A549 (cell line): ENCODE results near the gene PHYH. TPM values are rescaled to one million over a fixed set of nuclear protein-coding genes. Genes with fewer than 3 reads are reported as not detected.

ENCODE experiments used
- ATAC-seq, 2 experiments: fragments of 200-7000 bp in 1 of 2; fragments of >200 bp in 1 of 2; cut with Nextera tagmentation in 1 of 2; cut with Tn5 transposase in 1 of 2; 3 replicates each; pipeline versions ENCODE4 v1.8.0 to v1.9.1; 2018 to 2020; ENCODE audit warnings: mild to moderate bottlenecking in 1 of 2, moderate library complexity in 1 of 2
- CTCF ChIA-PET: fragments of 300-600 bp; sonication (Branson Sonifier 250); formaldehyde crosslinking; extraction: SDS; loops from one replicate; lab custom pipeline; 2021; ENCODE audit warnings: antibody characterized with exemption, inconsistent platforms; lab: Yijun Ruan, JAX
- POLR2A ChIA-PET: fragments of 350-600 bp; formaldehyde crosslinking; extraction: SDS; loops from one replicate; lab custom pipeline; 2021; ENCODE audit warnings: antibody characterized with exemption, inconsistent platforms; lab: Yijun Ruan, JAX
- DNase-seq, 2 experiments: peaks; one replicate each; pipeline versions ENCODE4 v3.0.0 to v3.0.0-alpha.2; 2011 to 2016; ENCODE audit warnings: low read depth in 1 of 2, low spot score in 1 of 2
- FAIRE-seq: peaks from 2 replicates; lab custom pipeline; 2011; peaks lifted over from hg19 to GRCh38; lab: Jason Lieb, UNC
- H3K27ac ChIP-seq, 2 experiments: fragments of >200 bp; sonication (Bioruptor Twin); formaldehyde crosslinking; 3 replicates each; pipeline ENCODE4 v1.5.1; 2016 to 2017
- H3K4me1 ChIP-seq: fragments of >200 bp; sonication (Bioruptor Twin); formaldehyde crosslinking; 3 replicates; pipeline ENCODE4 v1.6.1; 2016
- H3K4me2 ChIP-seq: fragments of >200 bp; sonication (Bioruptor Twin); formaldehyde crosslinking; 3 replicates; pipeline ENCODE4 v1.6.1; 2016
- H3K4me3 ChIP-seq: fragments of >200 bp; sonication (Bioruptor Twin); formaldehyde crosslinking; 3 replicates; pipeline ENCODE4 v1.5.1; 2016
- H3K9me3 ChIP-seq: fragments of >200 bp; sonication (Bioruptor Twin); formaldehyde crosslinking; 3 replicates; pipeline ENCODE4 v1.6.1; 2016
- CHD2 ChIP-seq: fragments of 150-350 bp; IDR thresholded peaks from 2 replicates; pipeline ENCODE4 v1.6.1; 2014; ENCODE audit warnings: low read length; ENCODE audit not compliant: partially characterized antibody
- EHMT2 ChIP-seq: fragments of 200-600 bp; sonication (generic); IDR thresholded peaks from 2 replicates; pipeline ENCODE4 v1.6.1; 2016; ENCODE audit warnings: antibody characterized with exemption, low read depth, mild to moderate bottlenecking, moderate library complexity
- EP300 ChIP-seq, 2 experiments: fragments of >200 bp; sonication (Bioruptor Twin); formaldehyde crosslinking; IDR thresholded peaks; 2 replicates in 1 of 2; 3 replicates in 1 of 2; pipeline ENCODE4 v1.6.1; 2016 to 2017
- HEYL ChIP-seq: fragments of 250-450 bp; sonication (Bioruptor Pico); IDR thresholded peaks from 2 replicates; pipeline ENCODE4 v1.8.0; 2021; ENCODE audit warnings: mild to moderate bottlenecking, moderate library complexity
- JUNB ChIP-seq: fragments of >200 bp; sonication (Bioruptor Twin); formaldehyde crosslinking; IDR thresholded peaks from 2 replicates; pipeline ENCODE4 v1.6.1; 2016
- KDM1A ChIP-seq: fragments of 200-600 bp; sonication (generic); IDR thresholded peaks from 2 replicates; pipeline ENCODE4 v1.6.1; 2016; ENCODE audit warnings: low read depth, mild to moderate bottlenecking
- KDM5A ChIP-seq: fragments of 200-600 bp; sonication (generic); IDR thresholded peaks from 2 replicates; pipeline ENCODE4 v1.6.1; 2016; ENCODE audit warnings: antibody characterized with exemption, mild to moderate bottlenecking
- MAFK ChIP-seq: fragments of 450-650 bp; IDR thresholded peaks from 2 replicates; pipeline ENCODE4 v1.6.1; 2014; ENCODE audit not compliant: partially characterized antibody
- MYC ChIP-seq: IDR thresholded peaks from 2 replicates; pipeline ENCODE4 v1.6.1; 2012; ENCODE audit warnings: mild to moderate bottlenecking, inconsistent platforms, low read length, improper control_type of control experiment, borderline replicate concordance
- NFE2L2 ChIP-seq: fragments of 150-350 bp; conservative IDR thresholded peaks from 2 replicates; pipeline ENCODE4 v1.6.1; 2014; ENCODE audit warnings: low read length
- PHF8 ChIP-seq: fragments of 200-600 bp; sonication (generic); IDR thresholded peaks from 2 replicates; pipeline ENCODE4 v1.6.1; 2016; ENCODE audit warnings: low read depth, mild to moderate bottlenecking, antibody characterized with exemption, moderate library complexity, borderline replicate concordance
- POLR2AphosphoS2 ChIP-seq: conservative IDR thresholded peaks from 2 replicates; pipeline ENCODE4 v1.6.1; 2012; ENCODE audit warnings: low read length, improper control_type of control experiment, inconsistent platforms
- RAD21 ChIP-seq, 2 experiments: fragments of >200 bp in 1 of 2; sonication (Bioruptor Twin) in 1 of 2; formaldehyde crosslinking in 1 of 2; IDR thresholded peaks in 1 of 2; conservative IDR thresholded peaks in 1 of 2; 2 replicates in 1 of 2; 3 replicates in 1 of 2; pipeline ENCODE4 v1.6.1; 2012 to 2018; ENCODE audit warnings: inconsistent platforms in 1 of 2
- RCOR1 ChIP-seq: fragments of 150-350 bp; IDR thresholded peaks from 2 replicates; pipeline ENCODE4 v1.6.1; 2014; ENCODE audit warnings: antibody characterized with exemption, low read length, low read depth
- RNF2 ChIP-seq: fragments of 200-600 bp; sonication (generic); IDR thresholded peaks from 2 replicates; pipeline ENCODE4 v1.6.1; 2016; ENCODE audit warnings: low read depth, mild to moderate bottlenecking, antibody characterized with exemption, moderate library complexity, borderline replicate concordance
- SMC3 ChIP-seq: fragments of >200 bp; sonication (Bioruptor Twin); formaldehyde crosslinking; IDR thresholded peaks from 3 replicates; pipeline ENCODE4 v1.6.1; 2018; ENCODE audit warnings: inconsistent platforms
- TFCP2L1 ChIP-seq: fragments of 250-450 bp; sonication (Bioruptor Pico); IDR thresholded peaks from 2 replicates; pipeline ENCODE4 v1.5.0; 2021; ENCODE audit warnings: mild to moderate bottlenecking
- ZFP36 ChIP-seq: fragments of 450-650 bp; IDR thresholded peaks from 2 replicates; pipeline ENCODE4 v1.6.1; 2014; ENCODE audit warnings: borderline replicate concordance; ENCODE audit not compliant: partially characterized antibody
- ZNF302 ChIP-seq: fragments of 250-450 bp; sonication (Bioruptor Pico); IDR thresholded peaks from 2 replicates; pipeline ENCODE4 v1.9.0; 2021; ENCODE audit warnings: inconsistent platforms, mild to moderate bottlenecking, moderate library complexity
- ZSCAN20 ChIP-seq: fragments of 250-450 bp; sonication (Bioruptor Pico); IDR thresholded peaks from 2 replicates; pipeline ENCODE4 v1.8.0; 2022; ENCODE audit warnings: mild to moderate bottlenecking, moderate library complexity
- WGBS: methylation state at CpG from one replicate; pipeline ENCODE4 v1.1.6; 2017; ENCODE audit errors: missing lambda C conversion rate; 5-methylcytosine and 5-hydroxymethylcytosine counted together
- polyA plus RNA-seq, 4 experiments: library from polyadenylated mRNA; depleted of rRNA in 3 of 4; stranded (reverse); fragments of >200 nt; fragmentation: RNase III in 1 of 4; extraction: RNeasy Plus Mini Kit Qiagen cat#74134 plus additional on column Dnase treatment in 1 of 4; gene quantifications; 2 replicates in 3 of 4; 3 replicates in 1 of 4; pipeline ENCODE4 v1.2.3, GENCODE V29; 2011 to 2017
- TF ChIP-seq, protein P1 (sequence below): IDR thresholded peaks from 2 replicates; pipeline ENCODE4 v1.6.1; 2012; ENCODE audit warnings: low read depth, borderline replicate concordance
- TF ChIP-seq, protein P2 (sequence below): fragments of 250-450 bp; sonication (Bioruptor Pico); IDR thresholded peaks from 2 replicates; pipeline ENCODE4 v1.5.0; 2021; ENCODE audit warnings: mild to moderate bottlenecking, moderate library complexity, borderline replicate concordance
- TF ChIP-seq, protein P3 (sequence below): fragments of 150-350 bp; IDR thresholded peaks from 2 replicates; pipeline ENCODE4 v1.6.1; 2014; ENCODE audit warnings: low read depth, mild to moderate bottlenecking, low read length
- TF ChIP-seq, protein P4 (sequence below): fragments of 450-650 bp; IDR thresholded peaks from 2 replicates; pipeline ENCODE4 v1.6.1; 2014; ENCODE audit warnings: antibody characterized with exemption
- TF ChIP-seq, protein P5 (sequence below): IDR thresholded peaks from 2 replicates; pipeline ENCODE4 v1.6.1; 2012

Gene PHYH
- polyA plus RNA-seq, 2 of the 4 experiments (the other 2 are of a cell fraction), result 25.6 to 26.3 TPM

DNA sequence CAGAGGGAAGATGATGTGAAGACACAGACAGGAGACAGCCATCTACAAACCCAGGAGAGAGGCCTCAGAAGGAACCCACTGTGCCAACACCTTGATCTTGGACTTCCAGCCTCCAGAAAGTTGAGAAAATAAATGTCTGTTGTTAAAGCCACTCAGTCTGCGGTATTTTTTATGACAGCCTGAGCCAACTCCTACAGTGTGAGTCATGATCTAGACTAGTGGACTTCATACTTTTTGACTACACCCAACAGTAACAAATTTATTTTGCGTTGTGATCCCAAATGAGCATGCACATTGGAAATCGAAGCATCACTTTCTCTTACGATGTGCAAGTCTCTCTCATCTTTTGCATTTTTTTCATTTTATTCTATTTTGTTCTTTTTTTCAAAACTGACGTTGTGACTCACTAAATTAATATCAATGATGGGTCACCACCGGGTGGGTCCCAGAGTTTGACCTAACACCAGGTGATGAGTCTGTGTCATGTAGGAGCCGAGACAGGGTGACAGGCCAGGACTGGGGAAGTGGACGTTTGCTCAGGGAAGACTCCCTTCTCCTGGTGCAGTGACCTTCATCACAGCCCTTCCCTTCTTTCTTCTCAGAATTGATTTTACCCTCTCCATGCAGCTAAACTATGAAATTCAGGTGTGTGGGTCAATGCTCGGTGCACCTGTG, 28.9 kb downstream of the PHYH start (continued):
- TF ChIP-seq MYC (no peak), TFCP2L1 (CRISPR knock-in tag) (no peak), MAFK (no peak), RAD21 (conservative IDR thresholded peaks at IDR 0.05 in 1 of 2, IDR thresholded peaks at IDR 0.05 in 1 of 2) (no peak), POLR2AphosphoS2 (no peak), RNF2 (no peak), PHF8 (no peak)
- TF ChIP-seq, protein P1, sequence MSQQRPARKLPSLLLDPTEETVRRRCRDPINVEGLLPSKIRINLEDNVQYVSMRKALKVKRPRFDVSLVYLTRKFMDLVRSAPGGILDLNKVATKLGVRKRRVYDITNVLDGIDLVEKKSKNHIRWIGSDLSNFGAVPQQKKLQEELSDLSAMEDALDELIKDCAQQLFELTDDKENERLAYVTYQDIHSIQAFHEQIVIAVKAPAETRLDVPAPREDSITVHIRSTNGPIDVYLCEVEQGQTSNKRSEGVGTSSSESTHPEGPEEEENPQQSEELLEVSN, result no peak

DNA sequence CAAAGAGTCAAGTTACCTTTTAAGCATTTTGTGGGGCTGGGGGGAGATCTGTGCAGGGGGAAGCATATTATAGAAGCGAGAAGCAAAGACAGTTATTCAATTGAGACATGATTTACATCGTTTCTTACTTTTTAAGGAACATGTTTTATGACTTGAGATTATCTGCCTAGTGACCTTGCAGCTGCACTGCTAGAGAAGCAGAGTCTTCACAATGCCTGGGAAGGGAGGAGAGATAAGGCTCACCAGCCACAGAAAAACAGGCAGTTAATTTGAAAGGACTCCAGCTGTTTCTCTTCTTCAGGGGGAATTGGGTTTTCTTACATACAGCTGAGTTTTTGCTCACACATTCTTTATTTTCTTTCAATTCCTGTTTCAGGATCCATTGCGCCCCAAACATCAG, 31.0 kb downstream of the PHYH start:
- no peak for TF ChIP-seq JUNB
- TF ChIP-seq NFE2L2, result no peak
- TF ChIP-seq HEYL (CRISPR knock-in tag), result no peak
- TF ChIP-seq, all 56 proteins: peak for 0
- H3K4me3 ChIP-seq, result no peak overlapping the region
- no peaks in the 10 kb centered on the region for H3K9me3 ChIP-seq
- DNase-seq (no peak), FAIRE-seq (no peak), ATAC-seq (no peak)
- 47% methylated on average over 3 of the region's 3 CpGs for WGBS
- ChIA-PET CTCF (interaction anchor here (0.6 kb wide), 1 partner anchor 54 kb away, joined by 3 read pairs; no protein-coding TSS in a partner anchor), POLR2A (no interaction called here)
- no peak overlapping the region for H3K4me2 ChIP-seq
- H3K27ac ChIP-seq, result no peak overlapping the region
- peaks cover 7% of the 10 kb centered on the region; the same call in 2 of the 3 replicates for H3K4me1 ChIP-seq

DNA sequence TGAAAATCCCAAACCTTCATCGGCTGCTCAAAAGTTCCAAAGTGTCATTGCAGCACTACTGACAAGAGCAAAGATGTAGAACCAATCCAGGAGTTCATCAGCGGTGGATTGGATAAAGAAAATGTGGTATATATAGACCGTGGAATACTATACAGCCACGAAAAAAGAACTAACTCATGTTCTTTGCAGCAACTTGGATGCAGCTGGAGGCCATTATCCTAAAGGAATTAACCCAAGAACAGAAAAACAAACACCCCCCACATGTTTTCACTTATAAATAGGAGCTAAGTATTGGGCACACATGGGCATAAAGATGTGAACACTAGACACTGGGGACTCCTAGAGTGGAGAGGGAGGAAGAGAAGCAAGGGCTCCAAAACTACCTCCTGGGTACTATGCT, 31.6 kb downstream of the PHYH start:
- WGBS, result 60% methylated on average over 4 of the region's 4 CpGs
- no peaks in the 10 kb centered on the region for H3K9me3 ChIP-seq
- ATAC-seq (no peak), FAIRE-seq (no peak), DNase-seq (no peak)
- ChIA-PET POLR2A (no interaction called here), CTCF (interaction anchor here (0.6 to 1.7 kb wide), 2 partner anchors 34 to 53 kb away, joined by 3 to 6 read pairs; no protein-coding TSS in a partner anchor)
- TF ChIP-seq, protein P2, sequence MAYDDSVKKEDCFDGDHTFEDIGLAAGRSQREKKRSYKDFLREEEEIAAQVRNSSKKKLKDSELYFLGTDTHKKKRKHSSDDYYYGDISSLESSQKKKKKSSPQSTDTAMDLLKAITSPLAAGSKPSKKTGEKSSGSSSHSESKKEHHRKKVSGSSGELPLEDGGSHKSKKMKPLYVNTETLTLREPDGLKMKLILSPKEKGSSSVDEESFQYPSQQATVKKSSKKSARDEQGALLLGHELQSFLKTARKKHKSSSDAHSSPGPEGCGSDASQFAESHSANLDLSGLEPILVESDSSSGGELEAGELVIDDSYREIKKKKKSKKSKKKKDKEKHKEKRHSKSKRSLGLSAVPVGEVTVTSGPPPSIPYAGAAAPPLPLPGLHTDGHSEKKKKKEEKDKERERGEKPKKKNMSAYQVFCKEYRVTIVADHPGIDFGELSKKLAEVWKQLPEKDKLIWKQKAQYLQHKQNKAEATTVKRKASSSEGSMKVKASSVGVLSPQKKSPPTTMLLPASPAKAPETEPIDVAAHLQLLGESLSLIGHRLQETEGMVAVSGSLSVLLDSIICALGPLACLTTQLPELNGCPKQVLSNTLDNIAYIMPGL (CRISPR knock-in tag), result no peak
- TF ChIP-seq, protein P3, sequence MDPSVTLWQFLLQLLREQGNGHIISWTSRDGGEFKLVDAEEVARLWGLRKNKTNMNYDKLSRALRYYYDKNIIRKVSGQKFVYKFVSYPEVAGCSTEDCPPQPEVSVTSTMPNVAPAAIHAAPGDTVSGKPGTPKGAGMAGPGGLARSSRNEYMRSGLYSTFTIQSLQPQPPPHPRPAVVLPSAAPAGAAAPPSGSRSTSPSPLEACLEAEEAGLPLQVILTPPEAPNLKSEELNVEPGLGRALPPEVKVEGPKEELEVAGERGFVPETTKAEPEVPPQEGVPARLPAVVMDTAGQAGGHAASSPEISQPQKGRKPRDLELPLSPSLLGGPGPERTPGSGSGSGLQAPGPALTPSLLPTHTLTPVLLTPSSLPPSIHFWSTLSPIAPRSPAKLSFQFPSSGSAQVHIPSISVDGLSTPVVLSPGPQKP, result no peak
- no peak for TF ChIP-seq NFE2L2
- TF ChIP-seq ZSCAN20, result no peak
- no peak overlapping the region for H3K4me2 ChIP-seq
- no peak overlapping the region for H3K4me3 ChIP-seq
- no peak overlapping the region for H3K27ac ChIP-seq
- H3K4me1 ChIP-seq, result peaks cover 7% of the 10 kb centered on the region; the same call in 2 of the 3 replicates

DNA sequence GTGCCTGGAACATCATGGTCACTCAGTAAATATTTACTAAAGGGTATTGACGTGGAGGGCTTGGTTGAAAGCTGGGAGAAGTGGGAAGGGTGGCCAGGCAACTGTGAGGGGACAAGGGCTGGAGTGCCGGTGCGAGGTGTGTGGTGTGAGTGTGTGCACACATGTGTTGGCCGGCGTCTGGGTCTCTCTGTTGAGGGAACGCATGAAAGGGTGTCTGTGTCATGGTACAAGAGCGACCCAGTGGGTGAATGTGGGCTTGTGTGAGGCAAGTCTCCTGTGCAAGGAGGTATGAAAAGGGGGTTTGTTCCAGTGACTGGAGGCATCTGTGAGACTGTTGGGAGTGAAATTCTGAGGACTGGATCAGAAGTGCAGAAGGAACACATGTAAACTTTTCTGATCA, 36.3 kb downstream of the PHYH start:
- WGBS, result 66% methylated on average over 7 of the region's 7 CpGs
- ChIA-PET POLR2A (no interaction called here), CTCF (no interaction called here)
- FAIRE-seq, result no peak
- no peak overlapping the region for H3K4me3 ChIP-seq
- no peak overlapping the region for H3K4me2 ChIP-seq
- no peaks in the 10 kb centered on the region for H3K4me1 ChIP-seq
- H3K27ac ChIP-seq, result no peak overlapping the region
- H3K9me3 ChIP-seq, result no peaks in the 10 kb centered on the region
- ATAC-seq, result peak in 1 of 2 experiments; percentile 38; a peak in 3 of 6 replicates
- DNase-seq, result no peak
- TF ChIP-seq ZNF302, result no peak
- TF ChIP-seq, protein P4, sequence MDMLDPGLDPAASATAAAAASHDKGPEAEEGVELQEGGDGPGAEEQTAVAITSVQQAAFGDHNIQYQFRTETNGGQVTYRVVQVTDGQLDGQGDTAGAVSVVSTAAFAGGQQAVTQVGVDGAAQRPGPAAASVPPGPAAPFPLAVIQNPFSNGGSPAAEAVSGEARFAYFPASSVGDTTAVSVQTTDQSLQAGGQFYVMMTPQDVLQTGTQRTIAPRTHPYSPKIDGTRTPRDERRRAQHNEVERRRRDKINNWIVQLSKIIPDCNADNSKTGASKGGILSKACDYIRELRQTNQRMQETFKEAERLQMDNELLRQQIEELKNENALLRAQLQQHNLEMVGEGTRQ, result no peak
- TF ChIP-seq, protein P3, result no peak
- TF ChIP-seq RCOR1, result no peak
- no peak for TF ChIP-seq EHMT2
- no peak for TF ChIP-seq ZFP36
- TF ChIP-seq SMC3, result no peak
- no peak for TF ChIP-seq MYC
- TF ChIP-seq KDM1A, result no peak
- TF ChIP-seq CHD2, result no peak
- TF ChIP-seq POLR2AphosphoS2, result no peak
- TF ChIP-seq, protein P5, sequence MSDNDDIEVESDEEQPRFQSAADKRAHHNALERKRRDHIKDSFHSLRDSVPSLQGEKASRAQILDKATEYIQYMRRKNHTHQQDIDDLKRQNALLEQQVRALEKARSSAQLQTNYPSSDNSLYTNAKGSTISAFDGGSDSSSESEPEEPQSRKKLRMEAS, result no peak
- no peak for TF ChIP-seq EP300 (IDR thresholded peaks at IDR 0.05)
- no peak for TF ChIP-seq KDM5A
